GM12878 (cell line): ENCODE results near the gene ANKRD13A.

Experiments
- CTCF ChIP-seq, 3 experiments: IDR thresholded peaks in 2 of 3; conservative IDR thresholded peaks in 1 of 3; 2 replicates each; pipeline ENCODE4 v1.5.1; 2011; ENCODE audit warnings: low read depth in 3 of 3, low read length in 3 of 3, mild to moderate bottlenecking in 3 of 3, control low read depth in 2 of 3, moderate library complexity in 2 of 3, inconsistent platforms in 1 of 3, mixed read lengths in 1 of 3; ENCODE audit not compliant: control insufficient read depth in 2 of 3, insufficient read depth in 1 of 3; ENCODE audit errors: extremely low read depth in 1 of 3
- EZH2 ChIP-seq: IDR thresholded peaks from 2 replicates; pipeline ENCODE4 v1.6.1; 2012; ENCODE audit warnings: low read depth, mild to moderate bottlenecking, control low read depth, inconsistent platforms, low read length, borderline replicate concordance; ENCODE audit not compliant: control insufficient read depth
- NFIC ChIP-seq: IDR thresholded peaks from 2 replicates; pipeline ENCODE4 v1.6.1; 2012; ENCODE audit warnings: low read depth, mild to moderate bottlenecking, inconsistent platforms, low read length, moderate library complexity
- NKRF ChIP-seq: fragments of 450-650 bp; conservative IDR thresholded peaks from 2 replicates; pipeline ENCODE4 v1.6.1; 2017; ENCODE audit warnings: mild to moderate bottlenecking, moderate library complexity
- NR2F1 ChIP-seq: fragments of 450-650 bp; conservative IDR thresholded peaks from 2 replicates; pipeline ENCODE4 v1.6.1; 2017; ENCODE audit warnings: mild to moderate bottlenecking
- POLR2A ChIP-seq: IDR thresholded peaks from 2 replicates; pipeline ENCODE4 v1.6.1; 2011; ENCODE audit warnings: low read depth, mild to moderate bottlenecking, low read length
- POLR2AphosphoS2 ChIP-seq: IDR thresholded peaks from 2 replicates; pipeline ENCODE4 v1.6.1; 2011; ENCODE audit warnings: low read depth, mild to moderate bottlenecking, low read length, improper control_type of control experiment, moderate library complexity

GRCh38 chr12:110058875-110059615, 59.8 kb downstream of the ANKRD13A start:
- TF ChIP-seq CTCF (IDR thresholded peaks at IDR 0.05 in 2 of 3, conservative IDR thresholded peaks at IDR 0.05 in 1 of 3; ENCODE audit: control insufficient read depth in 2 of 3, extremely low read depth in 1 of 3, insufficient read depth in 1 of 3, low read depth in 3 of 3, low read length in 3 of 3) = no peak
- TF ChIP-seq NFIC = no peak
- TF ChIP-seq EZH2 = no peak
- no peak for TF ChIP-seq POLR2AphosphoS2
- TF ChIP-seq NR2F1 = no peak
- no peak for TF ChIP-seq NKRF
- no peak for TF ChIP-seq POLR2A
